Stimulated activated CD4-positive, alpha-beta T cell treated with anti-CD3 and anti-CD28 coated beads, Interleukin-15, amount 100 ng/mL, for 48 hours (primary cell): ENCODE data around the gene CCL3.
A peak's percentile ranks its signal among the peaks of the same experiment; 100 is the strongest.
"Not testable (repeated sequence)": the region's sequence is repeated elsewhere in the genome, so short reads cannot be mapped to it uniquely, and the experiment has no call there.

Source experiments
- DNase-seq, 2 donors: peaks; one replicate each; pipeline ENCODE4 v3.0.0-alpha.2; 2020; ENCODE audit warnings: low read depth in 2 of 2

CCL3 gene

DNA sequence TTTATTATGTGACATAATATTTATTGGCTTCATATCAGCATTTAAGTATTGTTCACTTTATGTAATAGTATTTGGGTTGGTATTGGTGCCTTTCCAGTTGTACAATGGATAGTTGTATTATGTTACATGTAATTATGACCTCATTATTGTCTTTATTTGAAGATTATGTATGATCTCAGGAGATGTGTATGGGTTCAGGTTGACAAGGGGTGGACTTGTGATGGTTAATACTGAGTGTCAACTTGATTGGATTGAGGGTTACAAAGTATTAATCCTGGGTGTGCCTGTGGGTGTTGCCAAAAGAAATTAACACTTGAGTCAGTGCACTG lies 25.7 kb upstream of the CCL3 start:
- not testable (repeated sequence) for DNase-seq

GRCh38 chr17:36114971-36115648 lies 25.2 kb upstream of the CCL3 start:
- DNase-seq = not testable (repeated sequence)

GRCh38 chr17:36113131-36113530 lies 23.2 kb upstream of the CCL3 start:
- DNase-seq = not testable (repeated sequence)

DNA sequence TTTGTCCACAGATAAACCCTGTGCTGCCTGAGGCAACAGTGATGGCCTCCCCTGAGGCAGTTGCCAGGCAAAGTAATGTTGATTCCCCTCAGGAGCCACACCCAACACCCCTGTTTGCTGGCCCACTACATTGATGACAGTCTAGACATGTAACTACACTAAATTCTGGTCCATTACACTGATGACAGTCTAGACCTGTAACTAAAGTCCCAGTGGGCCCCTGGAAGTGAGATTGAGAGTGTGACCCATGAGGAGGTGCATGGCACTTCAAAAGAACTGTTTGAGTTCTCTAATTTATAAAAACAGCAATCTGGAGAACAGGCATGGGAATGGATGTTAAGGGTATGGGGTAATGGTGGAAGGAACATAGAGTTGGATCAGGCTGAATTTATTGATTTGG lies 22.6 kb upstream of the CCL3 start:
- no peak for DNase-seq

DNA sequence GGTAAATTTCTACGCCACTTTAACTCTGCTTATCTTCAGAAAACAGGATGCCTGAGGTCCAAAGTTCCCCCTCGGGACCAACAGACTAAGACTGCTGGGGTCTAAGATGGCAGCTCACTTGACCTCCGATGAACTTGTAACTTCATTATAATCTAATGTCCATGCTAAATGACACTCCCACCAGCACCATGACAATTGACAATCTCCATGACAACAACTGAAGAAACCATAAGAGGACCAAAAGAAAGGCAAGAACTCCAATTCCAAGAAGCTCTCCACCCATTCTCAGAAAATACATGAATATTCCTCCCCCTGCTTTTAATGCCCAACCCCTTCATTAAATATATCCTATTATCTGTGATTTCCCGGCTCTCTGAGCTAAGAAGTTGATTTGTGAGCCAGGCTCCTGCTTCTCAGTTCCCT lies 21.1 kb upstream of the CCL3 start:
- no peak for DNase-seq

GRCh38 chr17:36108265-36108664 lies 18.3 kb upstream of the CCL3 start:
- not testable (repeated sequence) for DNase-seq

- no peak for DNase-seq
These were observed 17.7 kb upstream of the CCL3 start for GRCh38 chr17:36107660-36108059.

DNA sequence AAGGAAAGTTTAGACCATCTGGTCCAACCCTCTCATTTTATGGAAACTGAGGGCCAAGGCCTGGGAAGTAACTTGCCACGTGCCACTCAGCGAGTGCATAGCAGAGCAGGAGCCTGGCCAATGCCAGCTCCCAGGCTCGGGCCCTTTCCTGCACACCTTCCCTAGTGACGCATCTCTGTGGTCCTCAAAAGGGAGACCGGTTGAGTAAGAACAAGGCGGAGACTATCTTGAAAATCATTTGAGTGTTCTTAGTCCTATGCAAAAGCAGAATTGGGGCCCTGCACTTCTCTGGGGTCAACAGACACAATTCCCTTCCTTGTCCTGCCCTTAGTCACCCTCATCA lies 16.5 kb upstream of the CCL3 start:
- DNase-seq = no peak

DNA sequence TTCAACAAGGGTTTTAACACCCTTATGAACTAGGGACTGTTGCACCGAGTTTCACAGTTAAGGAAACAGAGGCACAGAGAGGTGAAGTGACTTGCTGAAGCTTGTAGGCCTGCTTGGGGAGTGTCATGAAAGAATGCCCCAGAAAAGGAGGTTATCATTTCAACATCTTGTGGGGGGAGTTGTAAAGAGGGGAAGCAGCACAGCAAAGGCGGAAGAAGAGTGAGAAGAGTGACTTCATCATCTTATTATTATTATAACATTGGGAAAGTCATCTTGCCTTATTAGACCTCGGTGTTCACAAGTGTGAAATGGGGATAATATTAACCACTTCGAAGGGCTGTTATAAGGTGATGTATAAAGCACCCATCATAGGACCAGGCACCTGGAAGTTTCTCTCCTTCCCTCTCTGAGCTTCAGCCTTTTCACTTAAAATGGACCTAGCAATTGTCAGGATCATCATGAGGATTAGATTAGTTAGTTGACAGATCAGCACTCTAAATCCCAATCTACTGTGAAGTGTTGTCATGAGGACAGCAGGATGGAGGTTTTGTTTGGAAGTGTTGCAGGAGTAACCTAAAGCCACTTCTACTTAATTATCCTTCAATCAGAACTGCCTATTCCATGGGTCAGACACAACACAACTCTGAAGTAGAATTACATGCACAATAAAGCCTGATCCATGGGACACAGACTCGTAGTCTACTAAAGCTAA lies 16.0 kb upstream of the CCL3 start:
- no peak for DNase-seq

DNA sequence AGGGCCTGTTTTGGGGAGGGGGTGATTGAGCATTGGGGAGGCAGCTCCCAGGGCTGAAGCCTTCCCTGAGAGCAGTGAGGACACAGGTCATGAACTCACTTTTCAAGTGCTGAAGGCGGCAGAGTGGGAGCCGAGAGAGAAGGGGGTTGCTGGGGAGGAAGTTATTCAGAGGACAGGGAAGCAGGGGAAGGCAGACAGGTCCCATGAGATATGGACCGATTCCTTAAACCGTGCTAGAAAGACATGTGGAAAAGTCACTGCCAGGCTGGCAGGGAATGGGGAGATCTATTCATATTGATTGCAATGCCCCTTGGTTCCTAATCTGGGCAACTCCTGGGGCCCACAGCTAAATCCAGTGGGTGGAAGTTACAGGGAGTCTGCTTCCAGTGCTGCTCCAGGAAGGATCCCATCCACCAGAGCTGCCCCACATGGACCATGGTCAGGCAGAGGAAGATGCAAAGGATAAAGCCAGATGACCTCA lies 14.8 kb upstream of the CCL3 start:
- no peak for DNase-seq

GRCh38 chr17:36104246-36104645 lies 14.3 kb upstream of the CCL3 start:
- DNase-seq = not testable (repeated sequence)

- DNase-seq = not testable (repeated sequence)
These were observed 13.5 kb upstream of the CCL3 start, which contains the start of gene CCL4 for GRCh38 chr17:36103401-36103975. Gene CCL4 (plus strand): TSS chr17:36103827. CDS start chr17:36103906, 79 bp downstream.

DNA sequence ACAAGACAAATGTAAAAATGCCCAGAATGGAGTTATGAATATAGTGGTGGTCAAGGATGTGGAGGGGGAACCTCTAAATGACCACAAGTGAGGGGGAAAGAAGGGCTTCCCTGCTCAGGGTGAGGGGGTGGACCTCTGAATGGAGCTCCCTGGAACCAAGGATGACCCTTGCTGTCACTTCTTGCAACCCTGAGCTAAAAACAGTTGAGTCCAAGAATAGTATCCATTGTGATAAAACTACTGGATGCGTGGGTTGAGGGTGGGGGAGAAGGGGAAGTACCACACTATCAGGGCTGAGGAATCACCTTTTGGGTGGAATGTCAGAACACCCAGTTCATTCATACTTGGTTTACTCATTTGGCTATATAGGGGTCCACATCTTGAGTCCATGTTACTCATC lies 9.1 kb upstream of the CCL3 start:
- not testable (repeated sequence) for DNase-seq

GRCh38 chr17:36095992-36096391 lies 6.0 kb upstream of the CCL3 start:
- no peak for DNase-seq

- no peak for DNase-seq
These were observed 4.8 kb upstream of the CCL3 start for GRCh38 chr17:36094746-36095145.

- DNase-seq = no peak
These were observed 4.3 kb upstream of the CCL3 start for GRCh38 chr17:36094232-36094631.

GRCh38 chr17:36092715-36093114 lies 2.8 kb upstream of the CCL3 start:
- DNase-seq = not testable (repeated sequence)

GRCh38 chr17:36092230-36092629 lies 2.3 kb upstream of the CCL3 start:
- DNase-seq = peak in 1 of 2 donors; percentile 36

DNA sequence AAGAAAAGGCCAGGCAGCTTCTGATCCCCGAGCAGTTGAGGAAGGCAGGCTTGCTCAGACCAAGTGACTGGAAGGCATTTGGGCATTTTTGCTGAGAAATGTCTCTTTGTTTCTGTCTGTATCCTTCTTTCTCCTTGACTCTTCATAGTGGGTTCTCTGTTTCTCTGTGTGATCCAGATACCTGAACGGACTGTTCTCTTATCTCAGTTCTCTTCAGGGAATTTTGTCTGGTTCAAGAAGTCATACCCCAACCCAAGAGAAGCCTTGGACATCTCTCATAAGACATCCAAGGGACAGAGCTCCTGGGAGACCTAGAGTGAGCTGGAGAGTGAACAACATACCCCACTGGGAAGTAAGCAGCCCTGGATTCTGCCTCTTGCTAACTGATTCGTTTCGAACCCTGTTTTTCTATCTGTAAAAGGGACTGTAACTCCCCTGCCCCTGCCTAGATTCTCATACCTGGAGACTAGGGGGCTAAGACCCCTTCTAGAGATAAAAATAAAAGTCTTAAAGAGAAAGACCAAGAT lies 541 bp downstream of the CCL3 start:
- no peak for DNase-seq

DNA sequence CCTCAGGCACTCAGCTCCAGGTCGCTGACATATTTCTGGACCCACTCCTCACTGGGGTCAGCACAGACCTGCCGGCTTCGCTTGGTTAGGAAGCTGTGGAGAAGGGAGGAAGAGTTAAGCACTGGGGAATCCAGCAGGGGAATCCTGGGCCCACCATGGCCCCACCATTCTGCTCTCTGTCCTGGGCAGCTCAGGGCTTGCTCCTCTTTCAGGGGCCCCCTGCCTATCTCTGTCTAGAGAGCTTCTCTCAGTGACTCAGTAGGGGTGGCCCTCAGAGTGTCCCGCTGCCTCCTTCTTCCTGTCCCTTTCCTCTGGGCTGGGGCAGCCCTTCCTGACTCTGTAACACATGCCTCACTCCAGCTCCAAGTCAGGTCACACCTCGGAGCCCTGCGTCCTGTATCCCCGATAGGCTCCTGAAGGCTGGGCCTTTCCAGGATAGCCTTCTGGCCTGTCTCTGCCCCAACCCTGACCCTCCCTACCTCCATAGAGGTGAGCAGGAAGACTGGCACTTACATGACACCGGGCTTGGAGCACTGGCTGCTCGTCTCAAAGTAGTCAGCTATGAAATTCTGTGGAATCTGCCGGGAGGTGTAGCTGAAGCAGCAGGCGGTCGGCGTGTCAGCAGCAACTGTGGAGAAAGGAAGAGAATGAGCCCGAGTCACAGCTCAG lies 1.1 kb downstream of the CCL3 start:
- no peak for DNase-seq

GRCh38 chr17:36087897-36088572 lies 1.9 kb downstream of the CCL3 start:
- DNase-seq = not testable (repeated sequence)

- DNase-seq = not testable (repeated sequence)
These were observed 2.5 kb downstream of the CCL3 start for GRCh38 chr17:36087471-36087870.
